Fibroblast of the aortic adventitia (primary cell): ENCODE measurements around the gene PEX7. TPM values are rescaled to one million over a fixed set of nuclear protein-coding genes. Genes with fewer than 3 reads are reported as not detected.
"Not testable (repeated sequence)": the region's sequence is repeated elsewhere in the genome, so short reads cannot be mapped to it uniquely, and the experiment has no call there.

Experiments used
- DNase-seq: peaks from one replicate; pipeline ENCODE4 v3.0.0-alpha.2; 2010; ENCODE audit warnings: low read depth
- H3K4me3 ChIP-seq: 2 replicates; pipeline ENCODE4 v1.5.1; 2011; ENCODE audit warnings: low read depth, mild to moderate bottlenecking, control low read depth, low read length, moderate library complexity
- total RNA-seq: library from RNA; depleted of rRNA; stranded (reverse); fragments of >200 nt; gene quantifications from 2 replicates; pipeline ENCODE4 v1.2.3, GENCODE V29; 2012; ENCODE audit warnings: low replicate concordance
- TF ChIP-seq, protein P1 (sequence below): IDR thresholded peaks from 2 replicates; pipeline ENCODE4 v1.5.1; 2011; ENCODE audit warnings: mild to moderate bottlenecking, low read length, control low read depth, inconsistent platforms; ENCODE audit not compliant: insufficient read depth

PEX7 gene
- total RNA-seq, 1 donor = 10.6 TPM

DNA sequence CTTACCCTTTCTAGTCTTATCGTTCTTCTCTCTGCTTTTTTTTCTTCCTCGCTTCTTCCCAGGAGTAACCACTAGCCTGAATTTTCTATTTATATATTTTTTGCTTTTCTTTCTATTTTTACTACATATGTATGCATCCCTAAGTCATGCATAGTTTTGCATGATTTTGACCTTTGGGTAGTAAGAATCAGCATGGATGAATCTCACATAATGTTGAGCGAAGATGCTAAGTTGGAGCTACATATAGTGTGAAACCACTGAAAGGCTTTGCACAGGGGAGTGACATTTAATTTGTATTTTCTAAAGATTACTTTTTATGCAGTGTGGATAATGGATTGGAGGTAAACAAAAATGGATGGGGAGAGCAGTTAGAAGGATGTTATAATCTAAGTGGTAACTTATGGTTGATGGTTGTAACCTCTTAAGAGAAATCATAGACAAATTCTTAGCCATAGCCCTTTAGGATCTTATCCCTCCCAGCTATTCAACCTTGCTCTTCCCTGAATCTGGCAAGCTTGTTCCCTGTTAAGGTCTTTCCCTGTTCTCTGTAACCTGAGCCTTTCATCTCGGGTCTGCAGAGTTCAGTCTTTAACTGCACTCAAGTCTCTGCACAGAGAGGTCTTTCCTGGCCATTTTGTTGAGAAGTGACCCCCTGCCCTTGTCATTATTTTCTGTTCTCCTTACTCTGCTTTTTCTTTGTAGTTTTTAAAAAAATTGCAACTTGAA, 18.0 kb downstream of the PEX7 start:
- no peak for DNase-seq
- TF ChIP-seq, protein P1, sequence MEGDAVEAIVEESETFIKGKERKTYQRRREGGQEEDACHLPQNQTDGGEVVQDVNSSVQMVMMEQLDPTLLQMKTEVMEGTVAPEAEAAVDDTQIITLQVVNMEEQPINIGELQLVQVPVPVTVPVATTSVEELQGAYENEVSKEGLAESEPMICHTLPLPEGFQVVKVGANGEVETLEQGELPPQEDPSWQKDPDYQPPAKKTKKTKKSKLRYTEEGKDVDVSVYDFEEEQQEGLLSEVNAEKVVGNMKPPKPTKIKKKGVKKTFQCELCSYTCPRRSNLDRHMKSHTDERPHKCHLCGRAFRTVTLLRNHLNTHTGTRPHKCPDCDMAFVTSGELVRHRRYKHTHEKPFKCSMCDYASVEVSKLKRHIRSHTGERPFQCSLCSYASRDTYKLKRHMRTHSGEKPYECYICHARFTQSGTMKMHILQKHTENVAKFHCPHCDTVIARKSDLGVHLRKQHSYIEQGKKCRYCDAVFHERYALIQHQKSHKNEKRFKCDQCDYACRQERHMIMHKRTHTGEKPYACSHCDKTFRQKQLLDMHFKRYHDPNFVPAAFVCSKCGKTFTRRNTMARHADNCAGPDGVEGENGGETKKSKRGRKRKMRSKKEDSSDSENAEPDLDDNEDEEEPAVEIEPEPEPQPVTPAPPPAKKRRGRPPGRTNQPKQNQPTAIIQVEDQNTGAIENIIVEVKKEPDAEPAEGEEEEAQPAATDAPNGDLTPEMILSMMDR = no peak
- H3K4me3 ChIP-seq = no peak overlapping the region

DNA sequence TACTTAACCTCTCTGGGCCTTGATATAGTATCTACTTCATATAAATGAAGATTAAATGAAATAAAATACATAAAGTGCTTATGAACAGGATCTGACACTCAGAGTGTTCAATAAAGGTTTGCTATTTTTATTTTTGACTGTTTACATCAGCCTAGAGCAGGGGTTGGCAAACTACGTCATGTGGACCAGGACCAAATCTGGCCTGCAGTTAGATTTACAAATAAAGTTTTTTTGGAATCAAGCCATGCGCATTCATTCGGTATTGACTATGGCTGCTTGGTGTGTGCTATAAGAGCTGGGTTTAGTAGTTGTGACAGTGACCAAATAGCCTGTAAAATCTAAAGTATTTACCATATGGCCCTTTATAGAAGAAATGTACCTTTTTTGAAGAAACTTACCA, 20.8 kb downstream of the PEX7 start:
- TF ChIP-seq, protein P1 = no peak
- no peak for DNase-seq
- no peak overlapping the region for H3K4me3 ChIP-seq

DNA sequence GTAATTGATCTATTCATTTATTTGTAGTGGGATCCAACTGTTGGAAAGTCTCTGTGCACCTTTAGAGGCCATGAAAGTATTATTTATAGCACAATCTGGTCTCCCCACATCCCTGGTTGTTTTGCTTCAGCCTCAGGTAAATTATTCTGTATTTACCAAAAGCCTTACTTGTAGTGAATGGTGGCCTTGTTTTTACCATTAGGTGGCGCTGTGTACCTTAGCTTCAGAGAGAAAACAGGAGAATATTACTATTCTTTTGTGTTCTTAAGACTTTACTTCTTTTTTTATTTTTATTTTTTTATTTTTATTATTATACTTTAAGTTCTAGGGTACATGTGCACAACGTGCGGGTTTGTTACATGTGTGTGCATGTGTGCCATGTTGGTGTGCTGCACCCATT, 23.7 kb downstream of the PEX7 start:
- no peak overlapping the region for H3K4me3 ChIP-seq
- peak; percentile 82 for DNase-seq
- TF ChIP-seq, protein P1 = peak; percentile 81

DNA sequence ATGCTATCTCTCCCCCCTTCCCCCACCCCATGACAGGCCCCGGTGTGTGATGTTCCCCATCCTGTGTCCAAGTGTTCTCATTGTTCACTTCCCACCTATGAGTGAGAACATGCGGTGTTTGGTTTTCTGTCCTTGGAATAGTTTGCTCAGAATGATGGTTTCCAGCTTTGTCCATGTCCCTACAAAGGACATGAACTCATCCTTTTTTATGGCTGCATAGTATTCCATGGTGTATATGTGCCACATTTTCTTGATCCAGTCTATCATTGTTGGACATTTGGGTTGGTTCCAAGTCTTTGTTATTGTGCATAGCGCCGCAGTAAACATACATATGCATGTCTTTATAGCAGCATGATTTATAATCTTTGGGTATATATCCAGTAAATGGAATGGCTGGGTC, 24.1 kb downstream of the PEX7 start:
- H3K4me3 ChIP-seq, DNase-seq: not testable (repeated sequence)

DNA sequence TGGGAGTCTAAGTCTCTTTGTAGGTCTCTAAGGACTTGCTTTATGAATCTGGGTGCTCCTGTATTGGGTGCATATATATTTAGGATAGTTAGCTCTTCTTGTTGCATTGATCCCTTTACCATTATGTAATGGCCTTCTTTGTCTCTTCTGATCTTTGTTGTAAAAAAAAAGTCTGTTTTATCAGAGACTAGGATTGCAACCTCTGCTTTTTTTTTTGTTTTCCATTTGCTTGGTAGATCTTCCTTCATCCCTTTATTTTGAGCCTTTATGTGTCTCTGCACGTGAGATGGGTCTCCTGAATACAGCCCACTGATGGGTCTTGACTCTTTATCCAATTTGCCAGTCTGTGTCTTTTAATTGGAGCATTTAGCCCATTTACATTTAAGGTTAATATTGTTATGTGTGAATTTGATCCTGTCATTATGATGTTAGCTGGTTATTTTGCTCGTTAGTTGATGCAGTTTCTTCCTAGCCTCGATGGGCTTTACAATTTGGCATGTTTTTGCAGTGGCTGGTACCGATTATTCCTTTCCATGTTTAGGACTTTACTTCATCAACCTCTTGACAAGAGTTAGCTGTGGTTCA, 27.7 kb downstream of the PEX7 start:
- not testable (repeated sequence) for DNase-seq, H3K4me3 ChIP-seq

DNA sequence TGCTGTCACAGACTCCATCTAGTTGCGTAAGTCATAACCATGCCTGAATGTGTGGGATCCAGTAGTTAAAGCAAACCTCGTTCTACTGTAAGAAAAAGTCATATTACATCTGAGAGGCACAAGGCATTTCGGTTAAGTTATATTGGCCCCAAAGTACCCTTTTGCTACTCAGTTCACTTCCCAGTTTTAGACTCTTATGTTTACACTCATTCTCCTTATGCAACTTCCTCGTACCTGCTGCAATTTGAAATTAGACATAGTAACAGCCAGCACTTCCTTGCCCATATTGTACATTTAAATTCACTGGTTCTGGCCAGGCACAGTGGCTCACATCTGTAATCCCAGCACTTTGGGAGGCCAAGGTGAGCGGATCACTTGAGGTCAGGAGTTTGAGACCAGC, 37.0 kb downstream of the PEX7 start:
- no peak overlapping the region for H3K4me3 ChIP-seq
- TF ChIP-seq, protein P1 = no peak
- no peak for DNase-seq

DNA sequence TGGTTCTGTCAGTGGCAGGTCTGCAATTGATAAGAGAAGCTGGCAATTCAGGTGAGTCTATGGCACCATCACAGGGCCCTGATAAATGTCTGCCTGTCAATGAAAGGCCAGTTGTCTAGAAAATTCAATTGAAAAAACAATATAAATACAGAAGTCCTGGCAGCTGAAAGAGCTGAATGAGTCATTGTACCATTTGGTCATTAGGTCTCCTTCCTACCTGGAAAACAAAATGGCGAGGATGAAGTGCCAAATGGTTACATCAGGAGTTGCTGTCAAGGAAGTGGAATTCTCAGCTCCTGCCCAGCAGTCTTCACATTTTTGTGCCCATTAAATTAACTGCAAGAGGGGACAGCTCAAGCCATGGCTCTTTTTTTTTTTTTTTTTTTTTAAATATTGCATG, 37.7 kb downstream of the PEX7 start:
- TF ChIP-seq, protein P1 = no peak
- H3K4me3 ChIP-seq = no peak overlapping the region
- no peak for DNase-seq

DNA sequence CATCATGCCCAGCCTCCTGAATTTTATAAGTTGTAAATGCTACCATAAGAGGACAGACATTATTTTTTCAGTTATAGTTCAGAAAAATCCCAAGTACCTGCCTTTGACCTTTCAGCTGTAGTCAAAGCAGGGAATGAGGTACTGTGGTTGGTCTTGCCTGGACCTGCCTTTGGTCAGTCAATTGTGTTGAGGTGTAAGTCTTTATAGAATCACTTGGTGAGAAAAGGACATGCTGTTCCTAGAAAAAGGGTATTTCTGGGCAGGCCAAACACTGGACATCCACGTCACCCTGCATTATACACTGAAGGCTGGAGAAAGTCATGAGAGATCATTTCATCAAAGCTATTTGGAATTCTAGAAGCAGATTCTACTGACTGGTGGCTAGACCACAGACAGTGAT, 40.3 kb downstream of the PEX7 start:
- DNase-seq = no peak
- H3K4me3 ChIP-seq = no peak overlapping the region
- TF ChIP-seq, protein P1 = no peak
